Activated CD4-positive, alpha-beta T cell treated with anti-CD3 and anti-CD28 coated beads for 24 hours (primary cell): Measurements from ENCODE around the gene ASCL3.
"Not testable (repeated sequence)": the region's sequence is repeated elsewhere in the genome, so short reads cannot be mapped to it uniquely, and the experiment has no call there.

Source experiments
- DNase-seq, 2 donors: peaks; one replicate each; pipeline ENCODE4 v3.0.0-alpha.2; 2020; ENCODE audit warnings: low read depth in 2 of 2

ASCL3 gene

DNA sequence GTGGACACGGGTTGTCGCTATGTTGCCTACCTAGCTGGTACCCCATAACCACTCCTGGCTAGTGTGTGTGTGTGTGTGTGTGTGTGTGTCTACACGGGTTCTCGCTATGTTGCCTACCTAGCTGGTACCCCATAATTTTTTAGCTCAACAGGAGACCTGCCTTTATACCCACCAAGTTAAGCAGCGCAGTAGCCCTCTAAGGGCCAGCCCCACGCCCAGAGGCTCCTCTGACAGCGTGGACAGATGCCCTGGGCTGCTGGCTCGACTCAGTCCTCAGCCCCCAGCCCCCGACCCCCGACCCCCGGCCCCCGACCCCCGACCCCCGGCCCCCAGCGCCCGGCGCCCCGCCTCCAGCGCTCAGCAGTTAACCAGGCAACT lies 32.2 kb downstream of the ASCL3 start:
- DNase-seq, result no peak

DNA sequence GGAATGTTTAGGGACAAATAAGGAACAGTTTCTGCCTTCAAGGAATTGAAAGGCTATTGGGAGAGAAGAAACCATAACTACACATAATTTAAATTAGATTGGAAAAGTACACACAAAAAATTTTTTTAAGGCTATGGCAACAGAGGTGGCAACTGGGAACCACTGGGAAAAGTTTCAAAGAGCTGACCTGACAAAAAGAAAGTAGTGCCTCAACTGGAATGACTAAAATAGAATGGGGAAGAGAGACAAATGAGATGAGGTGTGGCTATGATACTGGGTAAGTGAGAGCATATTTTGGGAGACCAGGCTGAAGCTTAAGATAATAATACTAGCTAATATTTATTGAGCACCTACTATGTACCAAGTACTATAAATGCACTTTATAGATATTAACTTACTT lies 34.7 kb downstream of the ASCL3 start:
- no peak for DNase-seq

DNA sequence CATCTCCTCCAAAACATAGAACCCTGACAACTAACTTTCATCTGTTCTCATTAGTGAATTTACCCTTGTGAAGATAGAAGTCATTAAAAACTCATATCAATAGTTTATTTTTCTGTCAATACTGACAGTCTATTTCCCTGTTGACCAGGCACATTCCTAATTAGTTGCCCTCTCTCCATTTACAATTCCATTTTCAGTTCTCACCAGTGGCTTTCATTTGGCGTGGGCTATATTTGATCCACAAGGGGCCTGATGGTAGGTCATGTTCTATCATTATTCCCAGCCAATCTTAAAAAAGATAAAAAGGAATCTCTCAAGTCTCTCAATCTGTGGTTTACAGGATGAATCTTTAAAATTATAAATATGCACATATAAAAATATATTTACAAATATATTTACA lies 35.7 kb downstream of the ASCL3 start:
- no peak for DNase-seq

DNA sequence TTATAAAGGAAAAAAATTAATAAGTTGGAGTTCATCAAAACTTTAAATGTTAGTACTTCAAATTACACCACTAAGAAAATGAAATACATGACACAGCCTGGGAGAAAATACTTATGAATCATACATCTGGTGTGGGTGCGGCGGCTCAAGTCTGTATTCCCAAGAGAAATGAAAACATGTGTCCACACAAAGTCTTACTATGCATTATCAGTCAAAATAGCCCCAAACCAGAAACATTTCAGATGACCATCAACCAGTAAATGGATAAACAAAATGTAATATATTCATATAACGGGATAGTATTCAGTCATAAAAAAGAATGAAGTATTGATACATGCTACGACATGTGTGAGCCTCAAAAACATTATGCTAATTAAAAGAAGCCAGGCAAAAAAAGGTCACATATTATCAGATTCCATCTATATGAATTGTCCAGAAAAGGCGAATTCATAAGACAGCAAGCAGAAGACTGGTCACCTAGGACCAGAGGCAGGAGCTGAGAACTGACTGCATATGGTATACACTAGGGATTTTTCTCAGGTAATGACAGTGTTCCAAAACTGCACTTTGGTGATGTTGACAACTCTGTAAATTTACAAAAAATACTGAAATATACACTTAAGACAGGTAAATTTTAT lies 37.2 kb downstream of the ASCL3 start:
- DNase-seq, result no peak

DNA sequence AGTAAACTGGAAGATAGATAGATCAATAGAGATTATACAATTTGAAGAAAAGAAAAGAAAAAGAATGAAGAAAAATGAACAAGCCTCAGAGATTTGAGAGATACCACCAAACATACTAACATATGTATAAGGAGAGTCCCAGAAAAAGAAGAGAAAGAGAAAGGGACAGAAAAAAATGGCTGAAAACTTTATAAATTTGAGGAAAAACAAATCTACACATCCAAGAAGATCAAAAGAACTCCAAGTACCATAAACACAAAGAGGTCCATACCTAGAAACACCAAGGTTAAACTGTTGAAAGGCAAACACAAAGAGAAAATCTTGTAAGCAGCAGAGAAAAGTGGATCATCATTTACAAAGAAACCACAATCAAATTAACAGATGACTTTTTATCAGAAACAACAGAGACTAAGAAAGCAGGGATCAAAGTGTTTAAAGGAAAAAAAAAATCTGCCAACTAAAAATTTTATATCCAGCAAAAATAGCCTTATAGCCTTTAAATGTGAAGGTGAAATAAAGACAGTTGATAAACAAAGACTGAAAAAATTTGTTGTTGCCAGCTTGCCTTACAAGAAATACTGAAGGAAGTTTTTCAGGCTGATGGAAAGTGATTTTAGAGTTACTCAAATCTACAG lies 43.6 kb downstream of the ASCL3 start:
- DNase-seq, result no peak

DNA sequence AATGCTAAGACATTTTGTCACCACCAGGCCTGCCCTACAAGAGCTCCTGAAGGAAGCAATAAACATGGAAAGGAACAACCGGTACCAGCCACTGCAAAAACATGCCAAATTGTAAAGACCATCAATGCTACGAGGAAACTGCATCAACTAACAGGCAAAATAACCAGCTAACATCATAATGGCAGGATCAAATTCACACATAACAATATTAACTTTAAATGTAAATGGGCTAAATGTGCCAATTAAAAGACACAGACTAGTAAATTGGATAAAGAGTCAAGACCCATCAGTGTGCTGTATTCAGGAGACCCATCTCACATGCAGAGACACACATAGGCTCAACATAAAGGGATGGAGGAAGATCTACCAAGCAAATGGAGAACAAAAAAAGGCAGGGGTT lies 51.6 kb downstream of the ASCL3 start:
- not testable (repeated sequence) for DNase-seq
